C1 segment of cervical spinal cord (tissue), 14 donors: ENCODE results near the gene TNIP1.

Source experiments
- DNase-seq, 14 donors: peaks; one replicate each; lab custom pipeline; 2025; lab: John Stamatoyannopoulos, UW

The TNIP1 gene

DNA sequence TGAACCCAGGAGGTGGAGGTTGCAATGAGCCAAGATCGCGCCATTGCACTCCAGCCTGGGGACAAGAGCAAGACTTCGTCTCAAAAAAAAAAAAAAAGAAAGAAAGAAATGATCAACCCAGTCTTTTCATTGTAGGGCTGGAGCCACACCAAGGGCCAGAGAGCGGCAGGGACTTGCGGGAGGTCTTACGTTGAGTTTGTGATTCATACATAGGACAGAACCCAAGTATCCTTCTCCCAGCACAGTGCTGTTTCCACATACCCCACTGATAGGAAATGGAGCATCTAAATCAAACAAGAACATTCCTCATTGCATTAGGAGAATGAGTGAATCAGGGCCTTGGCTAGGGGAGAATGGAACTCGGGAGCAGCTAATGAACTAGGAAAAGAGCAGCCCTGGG is 3.5 kb upstream of the TNIP1 start:
- no peak for DNase-seq

DNA sequence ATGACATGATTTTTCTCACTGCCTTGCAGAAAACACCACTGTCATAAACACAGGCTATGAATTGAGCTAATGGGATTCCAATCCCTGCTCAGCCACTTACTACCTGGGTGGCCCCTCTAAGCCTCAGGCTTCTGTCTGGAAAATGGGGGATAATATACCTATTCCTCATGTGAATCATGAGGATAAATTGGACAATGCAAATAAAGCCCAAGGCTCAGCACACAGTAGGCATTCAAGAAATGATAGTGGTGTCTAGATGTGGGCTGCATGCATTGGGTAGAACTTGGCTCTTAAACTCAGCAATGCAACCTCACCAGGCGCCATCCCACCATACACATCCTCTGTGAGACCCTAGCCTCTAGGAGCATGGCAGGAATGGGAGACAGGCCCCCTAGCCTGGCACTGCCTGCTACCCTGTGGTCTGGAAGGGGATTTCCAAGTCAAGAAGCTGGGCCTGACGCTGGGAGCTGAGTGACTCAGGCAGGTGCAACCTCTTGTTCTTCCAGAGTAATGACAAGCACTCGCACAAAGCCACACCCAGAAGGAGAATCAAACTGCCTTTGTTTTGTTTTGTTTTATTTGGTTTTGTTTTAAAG is 2.3 kb upstream of the TNIP1 start:
- no peak for DNase-seq

DNA sequence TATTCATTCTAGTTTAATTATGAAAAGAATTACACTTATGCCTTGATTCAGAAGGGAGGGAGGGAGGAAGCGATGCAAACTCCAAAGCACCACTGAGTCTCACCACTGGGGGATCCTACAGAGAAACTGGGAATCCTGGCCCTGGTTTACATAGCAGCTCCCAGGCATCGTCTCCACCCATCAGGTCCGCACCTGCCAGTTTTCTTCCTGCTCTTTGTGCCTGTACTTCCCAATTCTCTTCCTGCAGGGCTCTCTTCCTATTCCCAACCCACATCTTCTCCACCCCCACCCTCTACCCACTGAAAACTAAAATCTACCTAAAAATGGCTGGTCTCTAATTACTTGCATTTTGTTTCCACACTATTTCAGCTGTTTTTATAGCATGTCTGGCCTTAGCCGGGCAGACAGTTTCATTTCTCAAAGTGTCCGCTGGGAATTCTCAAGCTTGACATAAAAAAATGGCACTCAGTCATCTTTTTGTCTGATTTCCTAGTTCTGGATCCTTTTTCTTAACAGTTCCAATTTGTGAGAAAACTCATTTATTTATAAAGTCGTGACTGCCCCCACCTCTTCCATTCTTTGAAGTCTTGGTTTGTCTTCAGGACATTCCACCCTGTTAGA is 1.6 kb upstream of the TNIP1 start:
- DNase-seq = peak in 1 of 14 donors; percentile 14

DNA sequence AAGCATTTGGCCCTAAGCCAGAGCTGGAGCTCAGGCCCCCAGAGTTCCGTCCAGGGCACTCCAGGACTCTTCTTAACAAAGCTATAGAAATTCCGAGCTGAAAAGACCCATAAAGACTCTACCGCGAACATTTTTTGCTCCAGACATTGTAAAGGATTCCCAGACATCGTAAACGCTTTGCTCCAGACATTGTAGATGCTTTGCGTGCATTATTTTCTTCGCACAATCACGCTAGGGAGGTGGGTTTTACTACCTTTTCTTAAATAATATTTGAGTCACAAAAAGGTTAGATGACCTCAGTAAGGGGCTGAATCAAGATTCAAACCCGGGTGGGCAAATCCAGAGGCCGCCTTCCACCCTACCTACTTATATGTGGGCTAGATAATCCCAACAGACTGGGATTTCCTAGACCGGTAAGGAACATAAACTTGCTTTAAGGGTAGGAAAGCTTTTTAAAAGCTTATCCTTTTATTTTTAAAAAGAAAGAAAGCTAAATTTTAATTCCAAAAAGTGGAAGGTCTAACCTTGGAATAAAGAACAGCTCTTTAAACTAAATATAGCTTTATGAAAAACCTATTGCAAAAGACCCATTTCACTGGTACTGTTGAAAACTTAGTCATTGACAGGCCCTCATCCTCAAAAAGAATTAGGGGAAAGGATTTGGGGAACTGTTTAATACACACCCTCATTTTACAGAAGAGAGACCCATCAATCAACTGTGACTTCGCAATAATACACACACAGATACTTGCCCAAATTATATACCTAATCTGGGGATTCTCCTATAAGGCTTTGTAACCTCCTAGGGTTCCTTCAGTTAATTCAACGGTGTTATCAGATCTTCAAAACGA is 822 bp upstream of the TNIP1 start:
- no peak for DNase-seq

DNA sequence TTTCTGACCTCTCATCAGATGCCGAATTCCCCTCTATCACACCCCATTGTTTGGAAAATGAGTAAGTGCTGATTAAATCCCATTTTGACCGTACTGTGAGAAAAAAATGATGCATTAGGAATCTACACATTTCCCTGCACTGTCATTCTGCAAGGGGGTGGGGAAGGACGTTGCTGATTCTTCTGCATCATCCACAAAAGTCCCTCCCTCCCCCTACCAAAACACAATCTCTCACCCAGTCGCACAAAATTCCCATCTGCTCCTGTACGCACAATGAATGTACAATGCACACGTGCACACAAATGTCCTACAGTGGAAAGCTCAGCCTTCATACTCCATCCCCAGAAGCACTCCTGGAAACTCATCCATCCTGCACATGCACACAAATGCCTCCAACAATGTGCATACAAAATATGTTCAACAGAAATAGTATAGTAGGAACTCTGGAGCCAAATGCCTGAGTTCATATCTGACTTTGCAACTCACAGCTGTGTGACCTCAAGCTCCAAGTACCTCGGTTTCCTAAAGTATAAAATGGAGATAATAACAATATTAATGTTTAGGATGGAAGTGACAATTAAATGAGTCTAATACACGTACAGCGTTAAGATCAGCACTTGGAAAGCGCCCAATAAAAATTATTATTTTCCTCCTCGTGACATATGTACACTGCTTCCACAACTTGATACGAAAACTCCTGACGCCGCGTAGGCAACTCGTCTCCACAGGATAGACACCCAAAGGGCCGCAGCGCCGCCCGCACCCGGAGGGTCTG is 809 bp downstream of the TNIP1 start:
- DNase-seq = peak in 2 of 14 donors; percentile 49 to 61

DNA sequence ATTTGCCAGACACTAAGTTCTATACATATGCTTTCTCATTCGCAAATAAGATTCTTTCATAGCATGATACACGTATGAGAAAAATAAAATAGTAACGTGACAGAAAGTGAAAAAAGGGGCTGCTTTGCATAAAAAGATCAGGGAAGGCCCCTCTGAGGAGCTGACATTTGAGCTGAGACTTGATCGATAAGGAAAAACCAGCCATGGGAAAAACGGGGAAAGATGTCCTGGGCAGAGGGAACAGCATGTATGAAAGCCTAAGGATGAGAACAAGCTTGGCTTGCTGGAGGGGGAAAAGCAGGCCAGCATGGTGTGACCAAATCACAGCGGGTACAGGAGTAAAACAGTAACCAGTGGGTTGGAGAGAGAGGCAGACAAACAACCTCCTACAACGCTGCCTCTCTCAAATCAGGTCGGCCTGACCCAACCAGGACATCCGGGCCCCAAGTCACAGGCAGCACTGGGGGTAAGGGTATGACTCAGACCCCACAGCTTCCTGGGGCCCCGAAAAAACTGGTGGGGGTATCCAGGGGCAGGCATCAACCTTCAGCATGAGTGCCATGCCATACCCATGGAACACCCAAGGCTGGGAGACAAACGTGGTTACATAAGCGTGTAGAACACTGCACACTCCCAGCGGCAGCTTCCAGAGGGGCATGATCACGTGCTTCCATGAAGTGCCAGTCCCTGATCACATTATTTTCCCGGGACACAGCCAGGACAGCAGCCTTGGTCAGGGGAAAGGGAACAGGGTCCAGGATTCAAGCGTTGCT is 2.2 kb downstream of the TNIP1 start:
- DNase-seq = no peak

DNA sequence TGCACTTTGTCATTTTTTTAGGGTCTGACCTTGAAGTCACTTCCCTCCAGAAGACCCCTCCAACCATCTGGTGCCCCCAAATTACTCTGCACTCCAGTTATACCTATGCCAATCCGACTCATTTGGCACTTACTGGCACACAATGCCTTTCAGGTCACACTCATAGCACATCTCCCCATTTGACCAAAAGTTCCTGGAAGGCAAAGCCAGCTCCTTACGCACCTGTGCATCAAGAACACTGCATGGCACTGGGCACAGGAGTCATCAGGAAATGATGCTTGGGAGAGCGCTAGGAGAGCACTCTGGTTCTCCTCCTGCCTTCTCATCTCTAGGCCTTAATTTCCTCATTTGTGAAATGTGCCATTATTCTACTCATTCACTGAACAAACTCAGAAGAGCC is 2.9 kb downstream of the TNIP1 start:
- DNase-seq = no peak

DNA sequence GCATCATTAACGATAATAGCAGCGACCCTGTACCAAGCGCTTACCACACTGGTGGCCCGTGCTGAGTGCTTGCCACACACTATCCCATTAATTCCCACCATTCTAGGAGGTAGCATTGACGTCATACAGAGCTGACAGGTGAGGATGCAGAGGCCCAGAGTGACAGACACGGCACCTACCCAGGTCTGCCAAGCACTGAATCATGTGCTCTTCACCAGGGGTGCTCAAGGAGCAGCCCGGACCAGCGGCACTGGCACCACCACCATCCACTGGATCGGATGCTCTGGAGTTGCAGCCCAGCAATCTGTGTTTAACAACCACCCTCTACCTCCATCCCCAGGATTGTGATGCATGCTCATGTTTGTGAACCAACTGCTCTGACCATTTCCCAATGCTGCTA is 3.4 kb downstream of the TNIP1 start:
- DNase-seq = no peak

DNA sequence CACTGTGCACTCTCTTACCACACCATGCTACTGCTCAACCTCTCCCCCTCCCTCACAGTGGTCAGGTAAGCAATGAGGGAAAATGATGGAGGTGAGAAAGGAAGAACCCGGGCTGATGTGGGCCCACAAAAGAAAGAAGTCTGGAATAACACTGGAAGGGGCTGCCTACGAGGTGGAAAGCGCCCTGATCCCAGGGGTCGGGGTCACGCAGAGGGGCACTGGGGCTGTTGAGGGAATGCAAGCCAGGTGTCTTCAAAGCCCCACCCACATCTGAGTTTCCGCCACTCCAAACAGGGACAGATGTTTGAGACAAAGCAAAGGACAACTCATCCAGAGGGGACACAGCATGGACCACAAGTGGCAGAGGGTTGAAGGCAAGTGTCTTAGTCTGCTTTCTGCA is 4.2 kb downstream of the TNIP1 start:
- no peak for DNase-seq

DNA sequence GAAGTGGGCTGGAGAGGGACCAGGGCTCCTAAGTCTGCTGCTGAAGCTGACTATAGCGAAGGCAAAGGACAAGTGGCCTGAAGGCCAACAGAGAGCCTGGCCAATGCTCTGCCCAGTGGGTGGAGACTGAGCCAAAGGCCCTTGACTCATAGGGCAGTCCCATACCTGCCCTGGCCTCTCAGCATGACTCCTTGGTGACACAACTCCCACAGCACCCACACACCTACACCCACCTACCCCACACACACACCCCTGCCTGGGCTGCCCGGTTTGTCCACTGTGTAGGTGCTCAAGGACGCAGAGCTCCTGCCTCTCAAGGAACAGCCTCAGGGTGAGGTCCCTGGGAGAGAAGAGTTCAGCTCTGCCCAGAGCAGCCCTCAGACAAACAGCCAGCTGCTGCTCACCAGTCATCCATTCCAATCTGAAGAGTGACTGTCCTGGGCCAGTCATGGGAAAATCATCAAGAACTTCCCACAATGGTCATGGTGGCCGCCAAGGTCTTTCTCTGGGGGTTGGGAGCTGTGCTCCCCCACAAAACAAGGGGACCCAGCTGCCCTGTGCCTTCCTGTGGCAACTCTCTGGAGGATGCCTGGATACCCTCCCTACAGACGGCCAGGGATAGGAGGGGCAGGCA is 5.0 kb downstream of the TNIP1 start:
- DNase-seq = peak in 2 of 14 donors; percentile 24 to 70

DNA sequence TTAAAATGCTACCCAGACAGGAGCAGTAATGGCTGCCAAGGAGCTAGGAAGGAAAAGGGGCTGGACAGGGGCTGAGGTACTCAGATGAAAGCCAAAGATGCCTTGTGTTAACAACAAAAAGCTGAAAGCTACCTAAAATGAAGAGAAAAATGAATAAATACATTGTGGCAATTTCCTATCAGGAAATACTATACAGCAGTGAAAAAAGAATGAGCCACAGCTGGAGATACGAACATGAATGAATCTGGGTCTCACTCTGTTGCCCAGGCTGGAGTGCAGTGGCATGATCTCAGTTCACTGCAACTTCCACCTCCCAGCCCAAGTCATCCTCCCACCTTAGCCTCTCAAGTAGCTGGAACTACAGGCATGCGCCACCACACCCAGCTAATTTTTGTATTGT is 6.3 kb downstream of the TNIP1 start:
- DNase-seq = no peak

DNA sequence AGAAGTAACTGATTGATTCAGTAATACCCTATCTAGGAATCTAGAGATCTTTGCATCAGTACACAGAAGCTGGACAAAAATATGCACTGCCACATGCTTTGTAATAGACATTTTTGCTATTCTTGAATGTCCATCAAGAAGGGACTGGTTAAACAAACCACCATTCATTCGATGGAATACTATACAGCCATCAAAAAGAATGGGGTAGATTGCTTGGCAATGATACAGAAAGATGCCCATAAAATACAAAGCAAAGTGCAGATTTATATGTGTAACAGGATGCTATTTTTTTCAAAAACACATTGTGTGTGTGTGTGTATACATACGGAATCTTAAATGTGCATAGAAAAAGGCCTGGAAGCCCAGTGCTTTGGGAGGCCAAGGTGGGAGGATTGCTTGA is 7.6 kb downstream of the TNIP1 start:
- DNase-seq = no peak

DNA sequence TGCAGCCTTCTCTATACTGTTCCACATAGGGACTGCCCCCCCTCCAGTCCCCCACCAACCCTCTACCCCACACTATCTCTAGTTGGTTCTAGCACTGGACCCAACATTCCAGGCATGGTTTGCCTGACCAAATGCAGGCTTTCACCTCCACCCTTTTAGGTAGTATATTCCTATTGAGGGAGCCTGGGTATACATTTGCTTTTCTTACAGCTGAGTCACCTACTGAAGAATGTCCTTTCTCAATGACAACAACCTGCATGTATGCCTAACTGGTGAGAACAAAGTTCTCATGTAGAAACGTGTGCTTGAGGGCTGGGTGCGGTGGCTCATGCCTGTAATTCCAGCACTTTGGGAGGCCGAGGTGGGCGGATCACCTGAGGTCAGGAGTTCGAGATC is 8.2 kb downstream of the TNIP1 start:
- DNase-seq = no peak

DNA sequence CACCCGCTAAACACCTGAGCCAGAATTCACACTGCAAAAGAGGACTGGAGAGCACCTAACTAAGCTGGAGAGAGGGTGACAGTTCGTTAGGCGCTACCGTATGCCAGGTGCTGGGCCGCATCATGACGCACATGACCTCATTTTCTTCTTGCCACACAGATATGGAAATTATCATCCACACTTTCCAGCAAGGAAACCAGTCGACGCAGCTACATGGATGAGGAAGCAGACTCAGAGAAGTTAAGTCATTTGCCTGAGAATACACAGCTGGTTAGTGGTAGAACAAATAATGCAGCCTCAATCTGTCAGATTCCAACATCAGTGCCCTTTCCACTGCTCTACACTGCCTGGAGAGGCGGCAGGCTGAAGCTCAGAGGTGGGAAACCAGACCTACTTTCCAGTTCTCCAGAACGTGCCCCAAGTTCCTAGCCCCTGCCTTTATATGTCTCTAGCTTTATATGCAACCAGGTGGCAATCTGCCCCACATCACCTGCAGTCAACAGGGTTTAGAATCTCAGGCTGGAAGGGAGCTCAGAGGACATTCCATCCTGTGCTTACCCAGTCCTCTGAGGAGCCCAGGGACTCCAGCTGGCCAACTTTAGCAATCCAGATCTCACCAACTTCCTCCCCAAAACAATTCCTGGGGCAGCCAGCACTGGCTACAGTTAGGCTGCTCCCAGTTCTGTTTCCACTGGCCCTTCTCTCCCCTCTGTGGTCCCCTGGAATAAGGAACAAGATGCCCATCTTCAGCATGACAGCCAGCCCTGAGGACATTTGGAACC is 8.8 kb downstream of the TNIP1 start:
- no peak for DNase-seq

DNA sequence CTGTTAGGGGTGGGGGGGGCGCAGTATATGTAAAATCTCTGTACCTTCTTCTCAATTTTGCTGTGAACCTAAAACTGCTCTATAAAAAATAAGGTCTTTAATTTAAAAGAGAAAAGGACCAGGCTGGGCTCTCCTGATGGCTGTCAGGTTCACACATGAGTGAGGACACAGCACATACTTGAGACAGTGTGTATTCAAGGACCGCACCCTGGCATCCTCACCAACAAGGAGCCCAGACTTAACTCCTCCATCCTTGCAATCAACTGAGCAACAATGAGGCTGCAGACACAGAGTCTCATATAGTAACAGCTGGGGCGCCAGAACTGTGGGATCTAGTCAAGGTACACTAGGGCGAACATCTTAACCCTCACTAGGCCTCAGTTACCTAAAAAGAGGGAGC is 9.8 kb downstream of the TNIP1 start:
- no peak for DNase-seq

DNA sequence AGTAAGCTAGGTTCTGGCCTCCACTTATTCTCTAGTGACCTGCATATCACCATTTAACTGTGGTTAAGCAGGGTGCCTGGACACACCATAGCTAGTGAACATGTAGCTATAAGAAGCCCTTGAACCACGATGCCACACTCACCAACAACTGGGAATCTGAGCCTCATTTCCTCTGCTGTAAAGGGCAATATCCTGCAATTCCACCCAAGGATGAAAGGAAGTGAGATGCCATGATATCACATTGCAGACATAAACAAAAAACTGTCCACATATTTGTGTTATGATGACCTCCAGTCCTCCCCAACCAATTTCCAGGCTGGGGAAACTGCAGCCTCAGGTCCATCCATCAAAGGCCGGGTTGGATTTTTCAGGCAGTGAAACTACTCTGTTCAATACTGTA is 10.4 kb downstream of the TNIP1 start:
- no peak for DNase-seq

DNA sequence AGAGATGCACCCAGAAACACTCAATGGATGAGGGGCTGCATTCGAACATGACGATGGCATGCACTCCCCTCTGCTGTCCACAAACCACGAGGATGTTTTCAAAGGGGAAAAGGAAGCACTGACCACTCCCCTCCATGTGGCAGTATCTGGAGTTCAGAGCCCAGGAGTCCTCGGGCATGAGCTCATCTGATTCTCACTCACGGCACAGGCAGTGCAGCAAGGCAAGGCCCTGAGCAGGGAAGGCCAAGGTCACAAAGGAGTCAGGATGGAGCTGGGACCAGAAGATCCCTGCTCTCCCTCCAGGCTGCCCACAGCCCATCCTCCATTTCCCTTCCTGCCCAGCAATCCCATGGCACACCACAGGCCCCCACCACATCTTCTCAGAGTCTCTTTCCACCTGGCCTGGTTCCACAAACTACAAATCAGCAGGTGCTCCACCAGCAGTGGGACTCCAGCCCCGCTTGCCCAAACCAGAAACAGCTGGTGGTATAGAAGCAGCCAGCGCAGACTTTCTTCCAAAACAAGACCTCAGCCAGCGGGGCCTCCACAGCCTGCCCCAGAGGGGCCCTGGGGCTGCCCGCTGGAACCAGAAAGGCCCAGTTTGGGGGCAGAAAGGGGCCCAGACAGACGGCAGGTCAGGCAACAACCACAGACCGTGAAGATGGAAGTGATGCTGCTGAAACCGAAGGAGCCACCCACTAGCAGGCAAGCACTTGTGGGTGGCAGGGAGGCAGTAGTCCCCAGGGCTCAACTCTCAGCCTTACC is 12.2 kb downstream of the TNIP1 start:
- no peak for DNase-seq

DNA sequence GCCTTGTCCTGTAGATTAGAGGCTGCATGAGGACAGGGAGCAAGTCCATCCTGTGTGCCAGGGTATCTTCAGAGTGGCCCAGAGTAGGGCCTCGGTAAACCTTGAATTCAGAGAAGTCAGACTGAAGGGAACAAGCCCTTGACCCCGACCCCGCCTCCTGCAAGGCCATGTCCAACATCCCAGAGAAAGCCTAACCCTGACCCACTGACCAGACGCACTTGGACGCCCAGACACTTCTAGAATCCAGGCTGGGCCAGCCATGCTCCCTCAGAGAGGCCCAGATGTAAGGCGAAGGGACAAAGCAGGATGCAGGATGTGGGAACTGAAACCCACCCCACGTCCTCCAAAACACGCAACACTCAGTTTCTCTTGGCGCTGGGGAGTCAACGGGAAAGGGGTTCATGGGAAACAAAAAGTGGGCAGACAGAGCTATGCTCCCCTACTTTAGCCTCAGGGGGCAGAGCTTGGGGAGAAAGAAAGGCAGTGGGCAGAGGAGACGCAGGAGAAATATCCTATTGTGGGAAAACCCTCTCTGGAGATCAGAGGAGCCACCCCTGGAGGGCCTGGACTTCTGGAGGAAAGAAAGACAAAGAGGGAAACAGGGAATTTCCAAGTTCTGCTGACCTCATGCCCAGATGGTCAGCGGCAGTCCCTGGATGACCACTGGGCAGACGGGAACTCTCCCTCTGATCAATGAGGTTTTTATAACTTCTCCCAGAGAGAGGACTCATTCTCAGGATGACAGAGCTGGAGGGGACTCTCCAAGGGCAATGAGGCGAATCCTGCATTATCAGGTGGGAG is 13.0 kb downstream of the TNIP1 start:
- peak in 1 of 14 donors; percentile 52 for DNase-seq

DNA sequence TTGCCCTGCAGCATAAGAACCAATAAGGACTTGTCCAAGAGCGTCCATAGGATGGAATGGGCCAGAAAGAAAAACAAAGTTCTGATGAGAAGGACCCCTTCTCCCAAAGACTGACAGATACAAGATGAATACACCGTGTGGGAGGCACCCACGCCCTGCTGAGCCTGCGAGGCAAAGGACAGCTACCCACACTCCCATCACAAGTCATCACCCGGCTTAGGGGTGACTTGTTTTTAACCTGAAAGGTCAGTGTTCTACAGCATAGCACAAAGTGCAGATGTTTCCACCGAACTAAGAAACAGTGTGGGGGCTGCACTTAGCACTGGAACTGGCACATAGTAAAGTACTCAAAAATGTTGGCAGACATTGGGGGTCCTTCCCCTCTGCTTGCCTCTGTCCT is 13.9 kb downstream of the TNIP1 start:
- DNase-seq = no peak
